Measurements from ENCODE around the gene PPP1CC.
"Not testable (repeated sequence)": the region's sequence is repeated elsewhere in the genome, so short reads cannot be mapped to it uniquely, and the experiment has no call there.

Gene PPP1CC

GRCh38 chr12:110725267-110725666, 17.4 kb downstream of the PPP1CC start:
- no peak overlapping the region for H3K4me2 ChIP-seq (ENCODE audit: low read depth, low read length, poor library complexity, severe bottlenecking)
- H3K4me1 ChIP-seq (ENCODE audit: insufficient read depth, low read length, poor library complexity, severe bottlenecking): peaks cover 6% of the 10 kb centered on the region
- H3F3A ChIP-seq (ENCODE audit: low read depth): no peaks in the 10 kb centered on the region
- peaks cover 77% of the 10 kb centered on the region for H3K79me2 ChIP-seq (ENCODE audit: insufficient read depth, low read length)
- no peaks in the 10 kb centered on the region for H3K27me3 ChIP-seq (ENCODE audit: insufficient read depth, low read length, poor library complexity, severe bottlenecking)
- H3K9ac ChIP-seq (ENCODE audit: low read depth, low read length, poor library complexity, severe bottlenecking): no peak overlapping the region
- peaks cover 97% of the 10 kb centered on the region for H3K36me3 ChIP-seq (ENCODE audit: insufficient read depth, low read length)
- no peak for TF ChIP-seq EZH2phosphoT487 (IDR thresholded peaks at IDR 0.05; ENCODE audit: borderline replicate concordance)
- no peak for TF ChIP-seq CTCF (conservative IDR thresholded peaks at IDR 0.05; ENCODE audit: low read length)
- no peaks in the 10 kb centered on the region for H3K9me3 ChIP-seq (ENCODE audit: insufficient read depth, low read depth, low read length)
- peaks cover 80% of the 10 kb centered on the region for H4K20me1 ChIP-seq (ENCODE audit: insufficient read depth, low read length, poor library complexity, severe bottlenecking)
- H3K9me2 ChIP-seq (replicated peaks; ENCODE audit: low read depth, low read length): no peaks in the 10 kb centered on the region
- H3K4me3 ChIP-seq (ENCODE audit: low read length, poor library complexity, severe bottlenecking): no peak overlapping the region
- no peak overlapping the region for H2AFZ ChIP-seq (ENCODE audit: low read length)

- not testable (repeated sequence) for H3K9me2 ChIP-seq (replicated peaks; ENCODE audit: low read depth, low read length); H3K9me3 ChIP-seq (ENCODE audit: insufficient read depth, low read depth, low read length); H2AFZ ChIP-seq (ENCODE audit: low read length); H3K4me3 ChIP-seq (ENCODE audit: low read length, poor library complexity, severe bottlenecking); H3K4me1 ChIP-seq (ENCODE audit: insufficient read depth, low read length, poor library complexity, severe bottlenecking); H3K4me2 ChIP-seq (ENCODE audit: low read depth, low read length, poor library complexity, severe bottlenecking); H3K9ac ChIP-seq (ENCODE audit: low read depth, low read length, poor library complexity, severe bottlenecking); H3F3A ChIP-seq (ENCODE audit: low read depth); H3K27me3 ChIP-seq (ENCODE audit: insufficient read depth, low read length, poor library complexity, severe bottlenecking)
- peaks cover 99% of the 10 kb centered on the region for H3K36me3 ChIP-seq (ENCODE audit: insufficient read depth, low read length)
- H4K20me1 ChIP-seq (ENCODE audit: insufficient read depth, low read length, poor library complexity, severe bottlenecking): peaks cover 59% of the 10 kb centered on the region
- H3K79me2 ChIP-seq (ENCODE audit: insufficient read depth, low read length): peaks cover 53% of the 10 kb centered on the region
Observed at GRCh38 chr12:110722892-110723291, 19.8 kb downstream of the PPP1CC start.

GRCh38 chr12:110721570-110721969, 21.1 kb downstream of the PPP1CC start:
- Histone ChIP-seq H3K4me2 (ENCODE audit: low read depth, low read length, poor library complexity, severe bottlenecking) (no peak overlapping the region), H2AFZ (ENCODE audit: low read length) (no peak overlapping the region), H3K4me1 (ENCODE audit: insufficient read depth, low read length, poor library complexity, severe bottlenecking) (no peaks in the 10 kb centered on the region), H3K4me3 (ENCODE audit: low read length, poor library complexity, severe bottlenecking) (no peak overlapping the region), H3K27me3 (ENCODE audit: insufficient read depth, low read length, poor library complexity, severe bottlenecking) (no peaks in the 10 kb centered on the region), H3K79me2 (ENCODE audit: insufficient read depth, low read length) (peaks cover 40% of the 10 kb centered on the region), H3K9me3 (ENCODE audit: insufficient read depth, low read depth, low read length) (no peaks in the 10 kb centered on the region), H3K9me2 (replicated peaks; ENCODE audit: low read depth, low read length) (no peaks in the 10 kb centered on the region), H3F3A (ENCODE audit: low read depth) (no peaks in the 10 kb centered on the region), H3K9ac (ENCODE audit: low read depth, low read length, poor library complexity, severe bottlenecking) (no peak overlapping the region), H3K36me3 (ENCODE audit: insufficient read depth, low read length) (peaks cover 98% of the 10 kb centered on the region), H4K20me1 (ENCODE audit: insufficient read depth, low read length, poor library complexity, severe bottlenecking) (peaks cover 46% of the 10 kb centered on the region)
- TF ChIP-seq EZH2phosphoT487 (IDR thresholded peaks at IDR 0.05; ENCODE audit: borderline replicate concordance): no peak
- TF ChIP-seq CTCF (conservative IDR thresholded peaks at IDR 0.05; ENCODE audit: low read length): no peak

- Histone ChIP-seq H3K79me2 (ENCODE audit: insufficient read depth, low read length) (peaks cover 30% of the 10 kb centered on the region), H3K4me3 (ENCODE audit: low read length, poor library complexity, severe bottlenecking) (no peak overlapping the region), H3K4me1 (ENCODE audit: insufficient read depth, low read length, poor library complexity, severe bottlenecking) (no peaks in the 10 kb centered on the region), H3K9me2 (replicated peaks; ENCODE audit: low read depth, low read length) (no peaks in the 10 kb centered on the region), H3F3A (ENCODE audit: low read depth) (no peaks in the 10 kb centered on the region), H3K9me3 (ENCODE audit: insufficient read depth, low read depth, low read length) (no peaks in the 10 kb centered on the region), H3K27me3 (ENCODE audit: insufficient read depth, low read length, poor library complexity, severe bottlenecking) (no peaks in the 10 kb centered on the region), H3K4me2 (ENCODE audit: low read depth, low read length, poor library complexity, severe bottlenecking) (no peak overlapping the region), H4K20me1 (ENCODE audit: insufficient read depth, low read length, poor library complexity, severe bottlenecking) (peaks cover 36% of the 10 kb centered on the region), H3K9ac (ENCODE audit: low read depth, low read length, poor library complexity, severe bottlenecking) (no peak overlapping the region), H2AFZ (ENCODE audit: low read length) (no peak overlapping the region), H3K36me3 (ENCODE audit: insufficient read depth, low read length) (peaks cover 90% of the 10 kb centered on the region)
- no peak for TF ChIP-seq CTCF (conservative IDR thresholded peaks at IDR 0.05; ENCODE audit: low read length)
- no peak for TF ChIP-seq EZH2phosphoT487 (IDR thresholded peaks at IDR 0.05; ENCODE audit: borderline replicate concordance)
Observed at GRCh38 chr12:110720516-110720915, 22.2 kb downstream of the PPP1CC start.
